Ramos (cell line): ENCODE results near the gene TLX2.

ENCODE experiments used
- in situ Hi-C: fragments of 300-500 bp; cut with MboI; formaldehyde crosslinking; loops from one replicate; pipeline ENCODE4 v1.14.3; 2022; ENCODE audit warnings: low sequenced_read_pairs; ENCODE audit not compliant: unreplicated experiment

TLX2 gene

GRCh38 chr2:74511104-74511989 is 2.9 kb upstream of the TLX2 start:
- in situ Hi-C loops = no loop called here

- in situ Hi-C loops = no loop called here
Observed at GRCh38 chr2:74512744-74513604, 1.3 kb upstream of the TLX2 start.

GRCh38 chr2:74513605-74514367 is 464 bp upstream of the TLX2 start:
- in situ Hi-C loops = no loop called here

- in situ Hi-C loops = no loop called here
Observed at GRCh38 chr2:74515271-74515980, 1.2 kb downstream of the TLX2 start.

- in situ Hi-C loops = no loop called here
Observed at GRCh38 chr2:74515981-74516633, 1.9 kb downstream of the TLX2 start.

- in situ Hi-C loops = no loop called here
Observed at GRCh38 chr2:74516650-74517049, 2.4 kb downstream of the TLX2 start.

GRCh38 chr2:74522516-74522915 is 8.3 kb downstream of the TLX2 start:
- in situ Hi-C loops = no loop called here

GRCh38 chr2:74524005-74524404 is 9.8 kb downstream of the TLX2 start:
- in situ Hi-C loops = no loop called here

- in situ Hi-C loops = no loop called here
Observed at GRCh38 chr2:74524955-74525716, 10.9 kb downstream of the TLX2 start.

- in situ Hi-C loops = no loop called here
Observed at GRCh38 chr2:74525717-74526648, 11.7 kb downstream of the TLX2 start, which contains the start of gene DQX1. Gene DQX1, minus strand, starts transcription at chr2:74526231. Its CDS starts 502 bp downstream, at chr2:74525729.

- in situ Hi-C loops = no loop called here
Observed at GRCh38 chr2:74526649-74527230, 12.5 kb downstream of the TLX2 start.

GRCh38 chr2:74527741-74528140 is 13.5 kb downstream of the TLX2 start:
- in situ Hi-C loops = no loop called here

GRCh38 chr2:74528600-74529356 is 14.5 kb downstream of the TLX2 start:
- in situ Hi-C loops = no loop called here

GRCh38 chr2:74529357-74530238 is 15.3 kb downstream of the TLX2 start, which contains the start of the genes AUP1 and HTRA2:
Gene AUP1, minus strand, starts transcription at chr2:74529706. Its CDS starts 77 bp downstream, at chr2:74529629.
Gene HTRA2, plus strand, starts transcription at chr2:74529933. Its CDS starts 74 bp downstream, at chr2:74530007.
- in situ Hi-C loops = no loop called here
